Lung (tissue), 16 donors: Measurements from ENCODE around the gene SPOP. TPM values are rescaled to one million over a fixed set of nuclear protein-coding genes. Genes with fewer than 3 reads are reported as not detected.
"Not testable (repeated sequence)": the region's sequence is repeated elsewhere in the genome, so short reads cannot be mapped to it uniquely, and the experiment has no call there.

Experiments used
- ATAC-seq: fragments of 200-7000 bp; cut with Tn5 transposase; one replicate; pipeline ENCODE4 v1.9.1; 2020; ENCODE audit warnings: moderate number of reproducible peaks; ENCODE audit not compliant: insufficient read depth, low FRiP score
- DNase-seq, 3 donors: peaks; one replicate each; pipeline ENCODE4 v3.0.0-alpha.2; 2013 to 2017
- H3K27ac ChIP-seq, 2 donors: one replicate each; pipeline ENCODE4 v1.5.1; 2013; ENCODE audit warnings: mild to moderate bottlenecking in 2 of 2, moderate library complexity in 2 of 2, control low read depth in 1 of 2, inconsistent platforms in 1 of 2, low read depth in 1 of 2, low read length in 1 of 2
- H3K27me3 ChIP-seq, 3 donors: one replicate each; pipeline ENCODE4 v1.5.1; 2013; ENCODE audit warnings: low read length in 2 of 3; ENCODE audit not compliant: control insufficient read depth in 3 of 3, insufficient read depth in 3 of 3
- H3K36me3 ChIP-seq, 4 donors: one replicate each; pipeline ENCODE4 v1.5.1; 2013; ENCODE audit warnings: low read length in 4 of 4, mild to moderate bottlenecking in 1 of 4, moderate library complexity in 1 of 4; ENCODE audit not compliant: control insufficient read depth in 4 of 4, insufficient read depth in 4 of 4
- H3K4me1 ChIP-seq, 5 donors: one replicate each; pipeline ENCODE4 v1.5.1; 2013; ENCODE audit warnings: low read length in 5 of 5, mild to moderate bottlenecking in 2 of 5, moderate library complexity in 1 of 5; ENCODE audit not compliant: control insufficient read depth in 5 of 5, insufficient read depth in 5 of 5
- H3K4me3 ChIP-seq: one replicate; pipeline ENCODE4 v1.5.1; 2013; ENCODE audit warnings: mild to moderate bottlenecking, control low read depth, moderate library complexity
- H3K9ac ChIP-seq, 2 donors: one replicate each; pipeline ENCODE4 v1.5.1; 2013; ENCODE audit warnings: low read length in 2 of 2, control low read depth in 1 of 2; ENCODE audit not compliant: insufficient read depth in 1 of 2
- H3K9me3 ChIP-seq, 4 donors: one replicate each; pipeline ENCODE4 v1.5.1; 2013; ENCODE audit warnings: low read length in 3 of 4, mild to moderate bottlenecking in 1 of 4, moderate library complexity in 1 of 4; ENCODE audit not compliant: control insufficient read depth in 4 of 4, insufficient read depth in 3 of 4
- WGBS, 2 donors: extraction: QIAGEN DNeasy Blood & Tissue Kit; methylation state at CpG; one replicate each; pipeline ENCODE4 v1.1.7; 2013; 5-methylcytosine and 5-hydroxymethylcytosine counted together
- long read RNA-seq, 5 donors: transcript quantifications; one replicate each; lab custom pipeline, GENCODE V29; 2026
- polyA plus RNA-seq, 2 donors: library from polyadenylated mRNA; stranded (reverse); fragments of 200-250 nt; gene quantifications; one replicate each; pipeline ENCODE4 v1.2.1, GENCODE V29; 2013
- total RNA-seq, 2 donors: library from RNA; depleted of rRNA in 1 of 2; stranded (reverse); fragments of >200 nt in 1 of 2; gene quantifications; one replicate each; pipeline ENCODE4 v1.2.1, GENCODE V29; 2014 to 2021
- TF ChIP-seq, protein P1 (sequence below): IDR thresholded peaks from 2 replicates; pipeline ENCODE4 v1.5.1; 2012; ENCODE audit warnings: mild to moderate bottlenecking; ENCODE audit errors: control extremely low read depth, extremely low read depth
- donor health status: control.
- donor health status: control.
- donor health status: Bipolar disorder and iron deficiency.
- donor health status: healthy.
- donor health status: DM: yes; HTN: yes; CAD: no.

The SPOP gene
- total RNA-seq: 10 to 100 TPM; 85.0 to 98.0 TPM
- 10 to 100 TPM; 28.7 to 44.2 TPM for polyA plus RNA-seq
- long read RNA-seq, donor 1, transcript SPOP-206 (10 exons, 1,865 nt): minor isoform, 16 of 77 reads
- long read RNA-seq, donor 1, transcript SPOP-221 (1 exons, 2,135 nt): major isoform, 42 of 77 reads
- long read RNA-seq, donor 1, transcript SPOP-222 (2 exons, 421 nt): minor isoform, 16 of 77 reads
- long read RNA-seq, donor 1, partial matches to known transcripts: 0 of 77 reads
- long read RNA-seq, donor 1, other reads (novel, unspliced or antisense): 0 of 77 reads
- long read RNA-seq, donor 2, transcript SPOP-206 (10 exons, 1,865 nt): minor isoform, 7 of 36 reads
- long read RNA-seq, donor 2, transcript SPOP-221 (1 exons, 2,135 nt): major isoform, 25 of 36 reads
- long read RNA-seq, donor 2, partial matches to known transcripts: 0 of 36 reads
- long read RNA-seq, donor 2, other reads (novel, unspliced or antisense): 0 of 36 reads
- long read RNA-seq, donor 3, transcript SPOP-206 (10 exons, 1,865 nt): minor isoform, 9 of 54 reads
- long read RNA-seq, donor 3, transcript SPOP-222 (2 exons, 421 nt): minor isoform, 13 of 54 reads
- long read RNA-seq, donor 3, transcript SPOP-221 (1 exons, 2,135 nt): major isoform, 31 of 54 reads
- long read RNA-seq, donor 3, partial matches to known transcripts: 0 of 54 reads
- long read RNA-seq, donor 3, other reads (novel, unspliced or antisense): 0 of 54 reads
- long read RNA-seq, donor 4, transcript SPOP-222 (2 exons, 421 nt): minor isoform, 10 of 42 reads
- long read RNA-seq, donor 4, transcript SPOP-221 (1 exons, 2,135 nt): major isoform, 29 of 42 reads
- long read RNA-seq, donor 4, partial matches to known transcripts: 0 of 42 reads
- long read RNA-seq, donor 4, other reads (novel, unspliced or antisense): 0 of 42 reads
- long read RNA-seq, donor 5, transcript SPOP-222 (2 exons, 421 nt): minor isoform, 8 of 95 reads
- long read RNA-seq, donor 5, transcript SPOP-206 (10 exons, 1,865 nt): minor isoform, 20 of 95 reads
- long read RNA-seq, donor 5, transcript SPOP-221 (1 exons, 2,135 nt): major isoform, 65 of 95 reads
- long read RNA-seq, donor 5, partial matches to known transcripts: 0 of 95 reads
- long read RNA-seq, donor 5, other reads (novel, unspliced or antisense): 0 of 95 reads

DNA sequence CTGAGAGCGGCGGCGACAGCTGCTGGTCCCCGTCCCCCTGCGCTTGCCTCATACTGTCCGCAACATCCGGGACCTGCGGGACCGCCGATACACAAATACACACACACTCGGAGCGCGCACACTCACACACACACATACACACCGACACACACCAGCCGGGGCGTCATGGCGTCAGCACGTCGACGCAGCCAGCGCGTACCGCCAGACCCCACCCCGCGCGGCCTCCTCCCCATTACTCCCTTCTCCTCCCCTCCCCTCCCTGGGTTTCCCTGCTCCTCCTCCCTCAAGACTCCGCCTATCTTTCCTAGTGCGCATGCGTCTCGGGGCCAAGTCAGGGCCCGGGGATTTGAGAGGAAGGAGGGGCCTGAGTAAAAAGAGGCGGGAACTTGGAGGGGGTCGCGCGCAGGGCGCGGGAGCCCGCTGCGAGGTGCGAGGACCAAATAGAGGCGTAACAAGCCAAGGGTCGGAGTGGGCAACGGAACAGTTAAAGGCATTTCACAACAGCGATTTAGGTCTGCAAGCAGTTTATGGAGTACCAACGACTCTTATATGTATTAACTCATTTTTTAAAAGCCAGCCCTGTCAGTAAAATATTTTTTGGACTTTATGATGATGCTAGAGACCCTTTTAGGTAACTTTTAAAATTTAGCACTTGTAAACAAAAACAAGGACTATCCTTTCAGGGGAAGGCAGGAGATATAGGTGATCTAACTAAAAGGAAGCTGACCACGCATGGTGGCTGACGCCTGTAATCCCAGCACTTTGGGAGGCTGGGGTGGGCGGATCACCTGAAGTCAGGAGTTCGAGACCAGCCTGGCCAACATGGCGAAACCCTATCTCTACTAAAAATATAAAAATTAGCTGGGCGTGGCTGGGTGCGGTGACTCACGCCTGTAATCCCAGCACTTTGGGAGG, at the start of gene SPOP:
SPOP (minus strand) TSS at position 165 of the 915 bp plus-strand sequence. CDS start 55,287 bp downstream, outside the sequence.
- Histone ChIP-seq H3K4me1 (peaks cover 0 to 20% (median 11%) of the 10 kb centered on the region in 5 donors), H3K9ac (peak within 1 kb of the TSS; percentile 65 to 78), H3K9me3 (no peaks in the 10 kb centered on the region), H3K27me3 (no peaks in the 10 kb centered on the region), H3K36me3 (peaks cover 0 to 8% (median 0%) of the 10 kb centered on the region in 4 donors), H3K27ac (peak within 1 kb of the TSS; percentile 87 to 93), H3K4me3 (peak within 1 kb of the TSS; percentile 61)
- TF ChIP-seq, protein P1, sequence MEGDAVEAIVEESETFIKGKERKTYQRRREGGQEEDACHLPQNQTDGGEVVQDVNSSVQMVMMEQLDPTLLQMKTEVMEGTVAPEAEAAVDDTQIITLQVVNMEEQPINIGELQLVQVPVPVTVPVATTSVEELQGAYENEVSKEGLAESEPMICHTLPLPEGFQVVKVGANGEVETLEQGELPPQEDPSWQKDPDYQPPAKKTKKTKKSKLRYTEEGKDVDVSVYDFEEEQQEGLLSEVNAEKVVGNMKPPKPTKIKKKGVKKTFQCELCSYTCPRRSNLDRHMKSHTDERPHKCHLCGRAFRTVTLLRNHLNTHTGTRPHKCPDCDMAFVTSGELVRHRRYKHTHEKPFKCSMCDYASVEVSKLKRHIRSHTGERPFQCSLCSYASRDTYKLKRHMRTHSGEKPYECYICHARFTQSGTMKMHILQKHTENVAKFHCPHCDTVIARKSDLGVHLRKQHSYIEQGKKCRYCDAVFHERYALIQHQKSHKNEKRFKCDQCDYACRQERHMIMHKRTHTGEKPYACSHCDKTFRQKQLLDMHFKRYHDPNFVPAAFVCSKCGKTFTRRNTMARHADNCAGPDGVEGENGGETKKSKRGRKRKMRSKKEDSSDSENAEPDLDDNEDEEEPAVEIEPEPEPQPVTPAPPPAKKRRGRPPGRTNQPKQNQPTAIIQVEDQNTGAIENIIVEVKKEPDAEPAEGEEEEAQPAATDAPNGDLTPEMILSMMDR: no peak
- WGBS, 2 donors: 14 to 19% methylated on average over 41 to 53 of the region's 53 CpGs
- ATAC-seq (peak; percentile 99), DNase-seq (peak; percentile 99 to 100 (median 100))

- H3K9me3 ChIP-seq: peaks cover 0 to 2% (median 0%) of the 10 kb centered on the region in 4 donors
- H3K9ac ChIP-seq: no peak overlapping the region
- DNase-seq (no peak), ATAC-seq (no peak)
- no peak overlapping the region for H3K27ac ChIP-seq
- no peaks in the 10 kb centered on the region for H3K27me3 ChIP-seq
- H3K4me3 ChIP-seq: no peak overlapping the region
- TF ChIP-seq, protein P1: no peak
- peaks cover 5 to 29% (median 24%) of the 10 kb centered on the region in 5 donors for H3K4me1 ChIP-seq
- H3K36me3 ChIP-seq: peaks cover 0 to 3% (median under 1%) of the 10 kb centered on the region in 4 donors
- WGBS, 2 donors: 92% methylated on average over 4 of the region's 4 CpGs
Observed at GRCh38 chr17:49727380-49727779, 49.5 kb upstream of the SPOP start.

DNA sequence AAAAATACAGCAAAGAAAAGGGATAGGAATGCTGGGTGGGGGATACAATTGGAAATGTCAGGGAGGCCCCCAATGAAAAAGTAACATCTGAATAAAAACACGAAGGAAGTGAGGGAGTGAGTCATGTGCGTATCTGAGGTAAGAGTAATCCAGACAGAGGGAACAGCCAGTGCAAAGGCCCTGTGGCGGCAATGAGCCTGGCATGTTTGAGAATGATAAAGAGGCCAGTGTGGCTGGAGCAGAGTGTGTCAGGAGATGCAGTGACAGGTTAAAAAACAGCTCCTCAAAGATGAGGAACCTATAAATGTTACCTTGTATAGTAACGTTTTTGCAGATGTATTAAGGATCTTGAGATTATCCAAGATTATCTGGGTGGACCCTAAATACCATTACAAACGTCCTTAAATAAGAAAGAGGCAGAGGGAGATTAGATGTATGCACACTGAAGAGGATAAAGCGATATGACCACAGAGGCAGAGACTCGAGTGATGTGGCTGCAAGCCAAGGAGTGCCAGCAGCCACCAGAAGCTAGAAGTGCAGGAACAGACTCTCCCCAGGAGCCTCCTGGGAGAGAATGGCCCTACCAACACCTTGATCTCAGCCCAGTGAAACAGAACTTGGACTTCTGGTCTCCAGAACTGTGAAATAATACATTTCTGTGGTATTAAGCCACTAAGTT, 47.7 kb upstream of the SPOP start:
- DNase-seq (no peak), ATAC-seq (no peak)
- no peak overlapping the region for H3K9ac ChIP-seq
- WGBS, 2 donors: 87 to 91% methylated on average over 7 of the region's 7 CpGs
- TF ChIP-seq, protein P1: no peak
- peaks cover 0 to 9% (median 6%) of the 10 kb centered on the region in 4 donors for H3K36me3 ChIP-seq
- H3K9me3 ChIP-seq: peaks cover 0 to 2% (median 0%) of the 10 kb centered on the region in 4 donors
- no peaks in the 10 kb centered on the region for H3K27me3 ChIP-seq
- no peak overlapping the region for H3K4me3 ChIP-seq
- H3K4me1 ChIP-seq: peaks cover 8 to 27% (median 18%) of the 10 kb centered on the region in 5 donors
- H3K27ac ChIP-seq: no peak overlapping the region

DNA sequence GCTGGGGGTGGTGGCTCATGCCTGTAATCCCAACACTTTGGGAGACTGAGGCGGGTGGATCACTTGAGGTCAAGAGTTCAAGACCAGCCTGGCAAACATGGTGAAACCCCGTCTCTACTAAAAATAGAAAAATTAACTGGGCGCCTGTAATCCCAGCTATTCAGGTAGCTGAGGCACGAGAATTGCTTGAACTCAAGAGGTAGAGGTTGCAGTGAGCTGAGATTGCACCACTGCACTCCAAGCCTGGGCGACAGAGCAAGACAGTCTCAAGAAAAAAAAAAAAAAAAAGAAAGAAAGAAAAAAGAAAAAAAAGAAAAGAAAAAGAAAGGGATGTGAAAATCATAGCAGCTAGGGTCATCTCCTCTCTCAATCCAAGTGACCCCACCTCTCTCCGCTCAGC, 46.7 kb upstream of the SPOP start:
- Histone ChIP-seq H3K36me3 (peaks cover 0 to 16% (median 8%) of the 10 kb centered on the region in 4 donors), H3K4me1 (peaks cover 8 to 18% (median 14%) of the 10 kb centered on the region in 5 donors)
- not testable (repeated sequence) for H3K27ac ChIP-seq, H3K9ac ChIP-seq, H3K4me3 ChIP-seq, H3K27me3 ChIP-seq, DNase-seq, ATAC-seq, H3K9me3 ChIP-seq
- WGBS, 2 donors: 71 to 86% methylated on average over 6 of the region's 6 CpGs
